ENCODE data around the gene IGFL2. TPM values are rescaled to one million over a fixed set of nuclear protein-coding genes. Genes with fewer than 3 reads are reported as not detected.

IGFL2 gene
- total and polyA plus RNA-seq, 4 donors = 0.08 TPM; not detected in 3

GRCh38 chr19:46142294-46142693 is 5.7 kb upstream of the IGFL2 start:
- Histone ChIP-seq H3K4me3 (ENCODE audit: low read depth in 1 of 3, low read length in 3 of 3) (no peak overlapping the region), H3K27ac (ENCODE audit: low read depth in 1 of 2, low read length in 2 of 2) (no peak overlapping the region), H3K36me3 (ENCODE audit: control insufficient read depth in 4 of 4, insufficient read depth in 3 of 4, low read depth in 1 of 4, low read length in 3 of 4) (no peaks in the 10 kb centered on the region), H3K9me3 (ENCODE audit: control insufficient read depth in 4 of 4, low read length in 3 of 4) (no peaks in the 10 kb centered on the region), H3K27me3 (ENCODE audit: control insufficient read depth in 4 of 4, insufficient read depth in 4 of 4, low read length in 3 of 4) (peaks cover 0 to 2% (median 0%) of the 10 kb centered on the region in 4 donors), H3K4me1 (ENCODE audit: control insufficient read depth in 4 of 4, insufficient read depth in 4 of 4, low read length in 3 of 4) (no peaks in the 10 kb centered on the region), H3K9ac (ENCODE audit: low read depth in 1 of 2, low read length in 2 of 2) (no peak overlapping the region)
- no peak for TF ChIP-seq REST (IDR thresholded peaks at IDR 0.05)
- no peak for TF ChIP-seq SP1 (IDR thresholded peaks at IDR 0.05)
- no peak for TF ChIP-seq YY1 (IDR thresholded peaks at IDR 0.05)
- no peak for TF ChIP-seq HNF4G (IDR thresholded peaks at IDR 0.05)
- TF ChIP-seq ZBTB33 (IDR thresholded peaks at IDR 0.05) = no peak
- no peak for TF ChIP-seq TAF1 (conservative IDR thresholded peaks at IDR 0.05)
- no peak for DNase-seq (ENCODE audit: low spot score)
- WGBS = 67% methylated on average over 4 of the region's 4 CpGs

GRCh38 chr19:46144756-46145155 is 3.3 kb upstream of the IGFL2 start:
- 67% methylated on average over 3 of the region's 3 CpGs for WGBS
- no peak for DNase-seq (ENCODE audit: low spot score)

More at GRCh38 chr19:46144756-46145155, 3.3 kb upstream of the IGFL2 start:
- Histone ChIP-seq H3K9ac (ENCODE audit: low read depth in 1 of 2, low read length in 2 of 2) (no peak overlapping the region), H3K27me3 (ENCODE audit: control insufficient read depth in 4 of 4, insufficient read depth in 4 of 4, low read length in 3 of 4) (peaks cover 0 to 2% (median 0%) of the 10 kb centered on the region in 4 donors), H3K4me1 (ENCODE audit: control insufficient read depth in 4 of 4, insufficient read depth in 4 of 4, low read length in 3 of 4) (no peaks in the 10 kb centered on the region), H3K4me3 (ENCODE audit: low read depth in 1 of 3, low read length in 3 of 3) (no peak overlapping the region), H3K27ac (ENCODE audit: low read depth in 1 of 2, low read length in 2 of 2) (no peak overlapping the region), H3K36me3 (ENCODE audit: control insufficient read depth in 4 of 4, insufficient read depth in 3 of 4, low read depth in 1 of 4, low read length in 3 of 4) (no peaks in the 10 kb centered on the region), H3K9me3 (ENCODE audit: control insufficient read depth in 4 of 4, low read length in 3 of 4) (no peaks in the 10 kb centered on the region)
- no peak for TF ChIP-seq REST (IDR thresholded peaks at IDR 0.05)
- TF ChIP-seq HNF4G (IDR thresholded peaks at IDR 0.05) = no peak
- TF ChIP-seq FOXA2 (IDR thresholded peaks at IDR 0.05) = no peak
- TF ChIP-seq FOXA1 (IDR thresholded peaks at IDR 0.05) = no peak
- no peak for TF ChIP-seq GABPA (IDR thresholded peaks at IDR 0.05 in 1 of 2, conservative IDR thresholded peaks at IDR 0.05 in 1 of 2)
- TF ChIP-seq YY1 (IDR thresholded peaks at IDR 0.05) = no peak
- no peak for TF ChIP-seq ZBTB33 (IDR thresholded peaks at IDR 0.05)
- no peak for TF ChIP-seq RAD21 (IDR thresholded peaks at IDR 0.05)
- TF ChIP-seq ATF3 (IDR thresholded peaks at IDR 0.05) = no peak
- no peak for TF ChIP-seq SP1 (IDR thresholded peaks at IDR 0.05)
- no peak for TF ChIP-seq MAX (IDR thresholded peaks at IDR 0.05)
- no peak for TF ChIP-seq JUND (IDR thresholded peaks at IDR 0.05)
- no peak for TF ChIP-seq CTCF (IDR thresholded peaks at IDR 0.05; ENCODE audit: low read depth, low read length, missing input control)
- TF ChIP-seq HNF4A (conservative IDR thresholded peaks at IDR 0.05) = no peak
- no peak for TF ChIP-seq RXRA (IDR thresholded peaks at IDR 0.05)
- no peak for TF ChIP-seq NR2F2 (IDR thresholded peaks at IDR 0.05)
- no peak for TF ChIP-seq EGR1 (IDR thresholded peaks at IDR 0.05; ENCODE audit: low read depth in 2 of 2)
- no peak for TF ChIP-seq TAF1 (conservative IDR thresholded peaks at IDR 0.05)
